K562 (cell line): ENCODE results near the gene LYPD3.

Experiments used
- ATF7 ChIP-seq: fragments of 450-650 bp; IDR thresholded peaks from 2 replicates; pipeline ENCODE4 v1.7.1; 2014; ENCODE audit warnings: mild to moderate bottlenecking, moderate library complexity
- EGR1 ChIP-seq: fragments of 450-650 bp; conservative IDR thresholded peaks from 2 replicates; pipeline ENCODE4 v1.6.1; 2017; ENCODE audit warnings: mild to moderate bottlenecking
- RAD21 ChIP-seq, 2 experiments: fragments of 250-450 bp in 1 of 2; fragments of 450-650 bp in 1 of 2; sonication (Bioruptor Pico) in 1 of 2; formaldehyde crosslinking in 1 of 2; IDR thresholded peaks in 1 of 2; conservative IDR thresholded peaks in 1 of 2; 2 replicates each; pipeline versions ENCODE4 v1.4.0 to v1.8.0; 2020 to 2022; ENCODE audit warnings: mild to moderate bottlenecking in 2 of 2, moderate library complexity in 1 of 2
- TF ChIP-seq, protein P1 (sequence below): sonication (generic); formaldehyde crosslinking; IDR thresholded peaks from 2 replicates; pipeline ENCODE4 v1.8.0; 2023; ENCODE audit warnings: mild to moderate bottlenecking, missing genetic modification reagents

DNA sequence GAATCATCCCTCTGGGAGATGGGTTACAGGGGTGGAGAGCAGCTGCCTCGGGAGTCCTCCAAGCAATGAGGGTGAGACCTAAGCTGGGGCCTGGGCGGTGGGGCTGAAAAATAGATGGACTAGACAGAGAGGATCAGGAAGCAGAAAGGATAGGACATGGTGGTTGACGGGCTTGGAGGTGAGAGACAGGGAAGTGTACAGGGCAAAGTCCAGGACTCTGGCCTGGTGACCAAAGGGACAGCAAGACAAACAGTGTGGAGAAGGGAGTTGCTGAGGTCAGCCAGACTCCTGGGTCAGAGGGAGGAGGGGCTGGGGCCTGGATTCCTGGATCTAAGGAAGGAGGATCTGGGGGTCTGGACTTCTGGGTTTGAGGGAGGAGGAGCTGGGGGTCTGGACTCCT, 33.6 kb upstream of the LYPD3 start:
- TF ChIP-seq ATF7 (no peak), EGR1 (no peak), RAD21 (CRISPR knock-in tag; conservative IDR thresholded peaks at IDR 0.05 in 1 of 2, IDR thresholded peaks at IDR 0.05 in 1 of 2) (no peak)
- TF ChIP-seq, protein P1, sequence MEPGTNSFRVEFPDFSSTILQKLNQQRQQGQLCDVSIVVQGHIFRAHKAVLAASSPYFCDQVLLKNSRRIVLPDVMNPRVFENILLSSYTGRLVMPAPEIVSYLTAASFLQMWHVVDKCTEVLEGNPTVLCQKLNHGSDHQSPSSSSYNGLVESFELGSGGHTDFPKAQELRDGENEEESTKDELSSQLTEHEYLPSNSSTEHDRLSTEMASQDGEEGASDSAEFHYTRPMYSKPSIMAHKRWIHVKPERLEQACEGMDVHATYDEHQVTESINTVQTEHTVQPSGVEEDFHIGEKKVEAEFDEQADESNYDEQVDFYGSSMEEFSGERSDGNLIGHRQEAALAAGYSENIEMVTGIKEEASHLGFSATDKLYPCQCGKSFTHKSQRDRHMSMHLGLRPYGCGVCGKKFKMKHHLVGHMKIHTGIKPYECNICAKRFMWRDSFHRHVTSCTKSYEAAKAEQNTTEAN (CRISPR knock-in tag) = no peak
